HG03442 (cell line): ENCODE results near the gene BCL11A.

Experiments used
- ATAC-seq: cut with Tn5 transposase; IDR thresholded peaks from one replicate; pipeline ENCODE4 v1.9.1; 2021; ENCODE audit warnings: mild to moderate bottlenecking, moderate library complexity; ENCODE audit not compliant: unreplicated experiment

The BCL11A gene

DNA sequence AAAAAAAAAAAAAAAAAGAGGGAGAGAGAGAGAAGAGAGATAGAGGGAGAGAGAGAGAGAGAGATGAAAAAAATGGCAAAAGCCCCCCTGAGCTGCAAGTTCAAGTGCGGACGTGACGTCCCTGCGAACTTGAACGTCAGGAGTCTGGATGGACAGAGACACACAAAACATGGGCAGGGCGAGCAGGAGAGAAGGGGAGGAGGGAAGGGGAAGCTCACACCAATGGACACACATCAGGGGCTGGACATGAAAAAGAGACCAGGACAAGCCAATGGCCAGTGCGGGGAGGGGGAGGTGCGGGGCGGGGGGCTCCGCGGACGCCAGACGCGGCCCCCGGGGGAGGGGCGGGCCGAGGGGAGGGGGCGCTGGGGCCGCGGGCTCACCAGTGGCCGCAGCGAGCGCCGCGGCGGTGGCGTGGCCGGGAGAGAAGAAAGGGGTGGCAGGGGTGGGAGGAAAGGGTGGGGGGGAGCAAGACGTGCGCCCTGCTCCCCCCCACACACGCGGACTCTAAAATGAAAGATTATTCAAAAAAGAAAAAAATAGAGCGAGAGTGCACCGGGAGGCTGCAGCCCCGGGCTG lies at the start of gene BCL11A:
Gene BCL11A, minus strand, starts transcription at position 160 of the 579 bp plus-strand sequence. CDS start 384 bp downstream, outside the sequence.
- no peak for ATAC-seq

DNA sequence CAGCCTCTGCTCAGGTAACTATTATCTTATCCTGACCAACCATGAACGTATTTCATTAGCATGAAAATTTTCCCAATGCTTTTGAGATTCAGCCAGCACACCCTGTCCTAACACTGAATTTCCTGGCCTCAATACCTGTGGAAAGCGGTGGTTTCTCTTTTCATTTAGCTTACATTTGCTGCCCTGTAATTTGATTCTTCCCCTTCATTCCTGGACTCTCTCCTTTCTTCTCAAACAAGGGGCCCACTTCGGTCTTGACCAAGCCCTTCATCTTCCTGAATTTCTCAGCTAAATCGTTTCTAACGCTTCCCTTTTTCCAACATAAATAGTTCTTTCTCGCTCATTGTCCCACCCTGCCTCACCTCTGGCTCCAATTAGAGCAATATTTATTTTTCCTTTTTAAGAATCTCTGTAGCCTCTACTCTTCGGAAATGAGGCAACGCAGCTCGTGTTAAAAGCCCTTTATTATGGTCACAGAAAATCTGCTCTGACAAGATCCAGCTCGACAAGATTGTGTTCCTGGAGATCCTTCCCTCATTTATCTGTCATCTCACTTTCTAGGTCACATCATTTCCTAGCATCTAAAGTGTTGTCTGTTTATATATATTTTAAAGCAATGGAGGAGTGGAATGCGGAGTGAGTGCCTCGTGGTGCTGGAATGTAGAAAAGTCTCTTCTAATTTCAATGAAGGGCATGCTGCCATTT lies 49.5 kb upstream of the BCL11A start:
- no peak for ATAC-seq

DNA sequence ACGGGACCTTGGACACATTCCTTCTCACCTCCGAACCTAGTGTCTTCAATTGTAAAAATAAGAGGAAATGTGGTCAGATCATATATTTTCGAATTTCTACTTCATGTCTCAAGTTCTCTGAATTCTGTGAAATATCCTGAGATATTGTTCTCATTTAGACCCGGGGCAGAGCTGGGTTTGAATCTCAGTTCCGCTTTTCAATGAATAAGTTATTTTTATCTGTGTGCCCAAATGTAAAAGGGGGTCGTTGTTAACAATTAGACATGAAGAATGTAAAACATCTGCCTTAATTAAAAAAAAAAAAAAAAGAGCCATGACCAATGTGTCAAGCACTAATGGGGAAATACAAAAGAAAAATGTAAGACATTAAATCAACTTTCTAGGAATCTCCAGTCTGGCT lies 48.9 kb upstream of the BCL11A start:
- ATAC-seq = no peak

DNA sequence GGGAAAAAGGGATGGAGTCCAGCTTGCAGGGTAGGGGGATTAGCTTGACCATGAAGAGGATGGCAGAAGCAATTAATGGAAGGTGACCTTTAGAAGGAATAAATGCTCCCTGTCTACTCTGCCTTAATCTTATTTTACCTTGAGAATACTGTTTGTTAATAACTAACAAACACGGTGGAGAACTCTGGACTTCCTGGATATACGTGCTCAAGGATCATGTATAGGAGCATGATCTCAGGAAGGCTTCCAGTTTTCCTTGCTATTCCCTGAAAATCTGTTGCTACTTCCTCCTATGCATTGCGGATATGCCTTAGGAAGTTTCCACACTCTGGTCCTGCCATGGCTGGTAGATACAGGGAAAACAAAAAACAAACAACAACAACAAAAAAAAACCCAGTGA lies 44.8 kb upstream of the BCL11A start:
- no peak for ATAC-seq

DNA sequence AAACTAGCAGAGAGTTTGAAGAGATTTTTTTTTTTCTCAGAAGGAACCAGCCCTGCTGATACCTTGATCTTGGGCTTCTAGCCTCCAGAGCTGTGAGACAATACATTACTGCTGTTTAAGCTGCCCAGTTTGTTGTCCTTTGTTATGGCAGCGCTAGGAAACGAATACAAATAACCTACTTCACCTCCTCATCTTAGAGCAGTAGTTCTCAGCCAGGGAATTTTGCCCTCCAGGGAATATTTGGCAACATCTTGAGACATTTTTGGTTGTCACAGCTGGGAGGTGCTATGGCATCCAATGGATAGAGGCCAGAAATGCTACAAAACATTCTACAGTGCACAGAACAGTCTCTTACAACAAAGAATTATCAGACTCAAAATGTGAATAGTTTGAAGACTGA lies 43.9 kb upstream of the BCL11A start:
- ATAC-seq = no peak

DNA sequence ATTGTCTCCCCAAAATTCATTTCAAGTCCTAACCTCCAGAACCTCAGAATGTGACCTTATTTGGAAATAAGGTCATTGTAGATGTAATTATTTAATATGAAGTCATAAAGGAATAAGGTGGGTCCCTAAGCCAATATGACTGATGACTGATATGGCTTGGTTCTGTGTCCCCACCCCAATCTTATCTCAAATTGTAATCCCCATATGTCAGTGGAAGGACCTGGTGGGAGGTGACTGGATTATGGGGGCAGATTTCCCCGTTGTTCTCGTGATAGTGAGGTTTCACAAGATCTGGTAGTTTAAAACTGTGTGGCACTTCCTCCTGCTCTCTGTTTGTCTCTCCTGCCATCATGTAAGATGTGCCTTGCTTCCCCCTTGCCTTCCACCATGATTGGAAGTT lies 43.0 kb upstream of the BCL11A start:
- ATAC-seq = no peak

DNA sequence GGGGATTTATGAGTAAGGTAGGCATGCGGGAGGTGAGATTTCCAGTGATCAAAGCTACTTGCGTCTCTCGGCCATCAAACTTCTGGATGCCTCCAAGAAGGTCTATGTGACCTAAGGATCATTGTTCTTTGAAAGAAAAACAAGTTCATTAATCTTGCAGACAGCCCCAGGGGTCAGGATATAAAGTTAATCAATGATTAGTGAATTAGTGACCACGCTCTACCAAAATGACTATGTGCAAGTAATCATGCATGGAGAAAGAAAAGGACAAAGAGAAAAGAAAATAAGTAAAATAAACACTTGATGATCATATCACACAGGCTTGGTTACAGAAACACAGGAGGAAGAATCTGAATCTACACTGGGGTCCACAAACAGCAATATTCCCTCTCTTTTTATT lies 42.5 kb upstream of the BCL11A start:
- no peak for ATAC-seq

DNA sequence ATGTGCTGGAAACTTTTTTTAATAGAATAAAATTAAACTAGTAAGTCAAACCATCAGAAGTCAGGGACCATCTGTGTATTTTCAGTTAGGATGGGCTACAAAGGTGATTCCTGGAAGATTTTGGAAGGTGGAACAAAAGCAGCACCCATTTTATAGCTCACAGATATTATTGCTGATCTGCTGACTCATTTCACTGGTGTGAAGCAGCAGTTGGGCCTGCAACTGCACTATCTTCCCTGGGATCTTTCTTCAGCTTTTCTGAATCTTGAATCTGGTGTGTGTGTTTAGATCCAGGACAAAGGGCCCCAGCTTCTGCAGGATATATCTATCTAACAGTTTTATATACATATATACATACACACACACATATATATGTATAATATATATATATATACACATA lies 35.6 kb upstream of the BCL11A start:
- ATAC-seq = no peak

DNA sequence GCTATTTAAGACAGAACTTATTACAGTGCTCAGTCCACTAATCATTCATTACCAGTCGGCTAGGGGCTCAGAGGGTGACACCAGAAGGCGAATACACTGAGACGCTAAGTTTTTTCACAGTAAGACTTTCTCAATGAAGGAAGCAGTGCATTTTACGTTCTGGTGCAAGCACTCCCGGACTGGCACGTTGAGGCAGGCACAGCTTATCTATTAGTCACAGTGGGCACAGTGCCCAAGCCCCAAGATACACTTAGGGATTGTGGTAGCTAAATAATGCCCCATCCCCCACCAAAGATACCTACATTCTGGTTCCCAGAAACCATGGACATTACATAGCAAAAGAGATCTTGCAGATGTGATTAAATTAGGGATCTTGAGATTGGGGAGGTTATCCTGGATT lies 32.6 kb upstream of the BCL11A start:
- no peak for ATAC-seq

DNA sequence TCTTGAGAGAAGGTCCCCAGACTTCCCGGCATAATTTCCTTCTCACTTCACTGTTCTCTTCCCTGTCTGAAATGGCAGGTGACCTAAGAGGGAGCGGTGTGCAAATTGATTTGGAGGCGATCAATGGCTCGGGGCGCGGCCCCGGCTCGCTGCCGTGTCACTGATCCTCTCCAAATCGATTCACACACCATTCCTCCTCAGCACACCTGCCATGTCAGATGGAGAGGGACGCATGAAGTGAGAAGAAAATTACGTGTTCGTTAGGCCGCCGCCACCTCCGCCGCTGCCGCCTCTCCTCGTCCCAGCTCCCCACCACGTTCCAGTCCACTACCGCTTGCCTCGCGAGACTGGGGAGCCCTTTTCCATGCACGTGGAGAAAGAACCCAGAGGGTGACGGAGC lies 31.8 kb upstream of the BCL11A start:
- no peak for ATAC-seq

DNA sequence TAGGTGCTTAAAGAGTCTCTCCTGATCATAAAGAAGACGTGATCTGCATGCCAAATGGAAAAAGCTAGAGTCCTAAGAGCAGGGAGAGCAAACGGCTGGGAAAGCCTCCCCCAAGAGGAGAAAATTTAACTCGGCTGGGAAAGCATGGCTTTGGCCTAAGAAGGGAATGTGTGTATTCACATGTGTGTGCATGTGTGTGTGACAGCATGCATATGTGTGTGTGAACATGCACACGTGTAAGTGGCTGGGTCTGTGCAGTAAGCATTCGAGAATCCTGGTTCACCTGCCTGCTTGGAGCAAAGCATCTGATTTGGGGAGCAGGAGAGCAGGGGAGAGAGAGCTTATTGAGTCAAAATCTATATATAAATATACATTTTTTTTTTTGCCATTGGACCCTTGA lies 30.1 kb upstream of the BCL11A start:
- ATAC-seq = no peak

DNA sequence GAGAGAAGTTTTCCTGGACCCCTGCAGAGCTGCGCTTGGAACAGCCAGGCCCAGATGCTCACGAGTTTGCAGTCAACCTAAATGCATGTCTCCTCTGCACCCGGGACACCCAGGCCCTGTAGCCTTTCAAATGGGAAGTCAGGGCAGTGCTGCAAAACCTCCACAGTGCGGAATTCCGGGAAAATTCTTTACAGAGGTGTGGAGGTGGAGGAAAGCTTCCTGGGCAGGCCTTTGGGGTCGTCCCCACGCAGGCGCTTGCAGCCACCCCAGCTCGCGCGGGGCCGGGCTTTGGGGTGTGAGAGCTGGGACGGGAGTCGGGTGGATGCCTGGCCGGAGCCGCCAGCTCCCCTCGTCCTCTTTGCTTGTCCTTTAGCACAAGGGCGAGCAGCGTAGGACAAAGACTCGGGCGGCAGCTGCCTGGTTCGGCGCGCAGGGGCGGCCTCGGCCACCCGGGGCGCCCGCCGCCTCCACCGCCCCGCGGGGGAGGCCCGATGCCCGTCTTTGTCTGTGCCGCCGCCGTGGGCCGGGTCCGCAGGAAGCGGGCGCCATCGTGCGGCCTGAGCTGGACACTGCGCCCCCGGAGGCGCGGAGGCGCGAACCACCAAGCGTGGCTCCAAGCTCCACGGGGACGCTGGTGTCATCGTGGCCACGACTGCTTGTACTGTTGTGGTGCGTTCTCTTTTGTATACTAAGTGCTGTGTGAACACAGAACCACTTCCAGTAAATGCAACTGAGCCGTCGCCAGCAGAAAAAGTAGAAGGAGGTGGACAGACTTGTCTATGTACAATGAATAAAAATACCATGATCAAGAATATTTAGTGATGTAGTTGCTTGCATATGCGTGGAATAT lies 28.2 kb upstream of the BCL11A start:
- peak; percentile 96 for ATAC-seq

DNA sequence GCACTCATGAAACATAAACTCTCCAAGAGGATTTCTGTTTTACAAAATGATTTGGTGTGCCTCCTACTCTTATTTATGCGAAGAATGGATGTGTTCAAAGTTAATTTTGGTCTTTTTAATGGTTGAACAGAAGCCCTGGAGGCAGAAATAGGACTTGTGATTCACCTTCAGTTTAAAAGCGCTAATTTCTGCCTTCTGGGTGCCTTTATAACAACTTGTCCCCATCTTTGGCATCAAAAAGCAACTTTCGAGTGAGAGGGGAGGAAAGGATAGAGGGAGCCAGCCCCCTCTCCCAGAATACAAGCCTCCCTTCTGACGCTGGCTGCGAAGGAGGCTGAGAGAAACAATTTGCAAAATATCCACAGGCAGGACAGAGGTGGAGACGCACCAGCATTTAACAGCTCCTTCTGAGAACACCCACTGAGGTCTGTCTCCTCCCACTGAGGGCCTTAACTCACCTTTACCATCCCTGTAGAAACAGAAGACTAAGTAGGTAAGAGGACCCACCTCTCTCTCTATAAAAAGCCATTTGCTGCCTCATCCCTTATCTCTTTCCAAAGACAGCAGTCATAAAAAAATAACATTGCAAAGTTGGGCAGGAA lies 24.3 kb upstream of the BCL11A start:
- no peak for ATAC-seq

DNA sequence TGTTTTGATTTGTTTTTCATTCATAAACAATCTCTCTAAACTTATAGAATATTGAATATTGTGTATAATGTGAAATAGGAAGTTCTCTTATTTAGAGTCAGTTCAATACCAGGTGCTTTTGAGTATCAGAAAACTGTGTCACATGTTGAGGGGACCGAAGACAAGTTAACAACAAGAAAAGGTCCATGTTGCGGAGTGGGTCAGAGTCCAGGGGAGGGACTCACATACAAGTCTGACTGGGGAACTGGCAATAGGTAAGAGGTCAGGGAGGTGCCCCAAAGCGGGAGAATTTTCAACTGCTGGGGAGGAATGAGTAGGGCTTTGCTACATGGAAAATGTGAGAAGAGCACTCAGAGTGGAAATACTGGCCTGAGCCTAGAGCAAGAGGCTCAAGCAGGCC lies 19.8 kb upstream of the BCL11A start:
- no peak for ATAC-seq

DNA sequence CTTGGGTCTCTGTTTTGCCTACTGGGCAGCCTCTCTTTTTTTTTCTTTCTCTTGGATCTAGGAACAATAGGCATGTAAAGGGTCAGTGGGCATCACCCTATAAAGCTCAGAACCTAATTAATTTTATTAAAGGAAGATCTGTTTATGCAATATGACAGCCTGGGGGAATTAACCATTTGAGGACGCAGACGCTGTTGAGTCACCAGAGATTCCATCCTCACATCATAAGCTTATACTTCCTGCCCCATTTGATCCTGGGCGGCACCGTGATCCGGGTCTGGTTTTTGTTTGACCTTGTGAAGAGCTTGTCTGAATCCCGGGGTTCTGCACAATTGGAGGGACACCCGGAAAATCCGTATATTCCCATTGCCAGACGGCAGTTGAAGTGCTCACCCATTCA lies 16.8 kb upstream of the BCL11A start:
- no peak for ATAC-seq

DNA sequence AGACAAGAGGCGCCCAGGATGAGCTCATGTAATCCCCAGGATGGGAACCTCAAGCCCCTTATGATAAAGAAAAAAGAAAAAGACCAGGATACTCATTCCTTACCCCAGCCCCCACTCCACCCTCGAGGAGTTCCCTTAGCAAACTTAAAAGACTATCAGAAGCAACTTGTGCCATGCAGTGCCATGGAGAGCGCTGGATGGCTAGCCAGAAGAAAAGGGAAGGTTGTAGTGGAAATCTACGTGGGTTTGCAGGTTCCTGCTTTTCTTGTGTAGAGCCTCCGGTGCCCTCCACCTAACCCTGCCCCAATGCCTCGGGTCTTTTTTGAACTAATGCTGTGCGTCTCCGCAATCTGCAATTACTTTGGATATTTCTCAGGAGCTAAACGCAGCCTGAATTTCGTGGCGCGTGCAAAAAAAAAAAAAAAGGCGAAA lies 16.2 kb upstream of the BCL11A start:
- ATAC-seq = no peak

DNA sequence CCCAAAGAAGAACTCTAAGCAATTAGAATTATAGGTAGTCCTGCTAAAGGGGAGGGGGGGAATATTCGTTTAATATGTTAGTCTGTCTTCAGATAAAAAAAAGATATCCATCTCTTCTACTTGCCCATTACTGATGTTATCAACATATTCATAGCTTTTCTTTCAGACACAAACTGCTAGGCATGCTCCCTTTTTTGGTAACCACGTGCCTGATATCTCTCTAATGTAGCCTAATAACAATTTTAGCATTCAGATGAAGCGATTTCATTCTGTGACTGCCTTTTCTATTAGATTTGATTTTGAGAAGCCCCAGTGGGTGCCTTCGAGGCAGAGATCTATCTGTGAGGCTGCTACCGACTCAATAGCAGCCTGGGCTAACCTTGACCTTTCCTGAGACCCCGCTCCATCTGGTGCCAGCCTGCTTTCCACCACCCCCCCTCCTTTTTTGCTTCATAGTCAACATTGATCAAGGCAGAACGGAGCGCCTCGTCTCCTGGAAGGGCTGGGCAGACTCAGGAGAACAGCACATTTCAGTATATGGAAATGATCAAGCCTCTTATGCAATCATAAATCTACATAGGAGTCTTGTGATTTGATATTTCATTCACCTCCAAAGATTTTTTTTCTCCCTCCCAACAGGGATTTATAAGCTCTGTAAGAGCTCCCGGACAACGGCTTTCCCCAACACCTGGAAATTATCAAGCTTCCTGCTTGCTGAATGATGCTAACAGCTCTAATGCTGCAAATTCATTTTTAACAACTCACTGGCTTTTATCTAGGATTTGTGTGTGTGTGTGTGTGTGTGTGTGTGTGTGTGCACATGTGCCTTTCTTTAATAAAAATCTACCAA lies 14.7 kb upstream of the BCL11A start:
- no peak for ATAC-seq

DNA sequence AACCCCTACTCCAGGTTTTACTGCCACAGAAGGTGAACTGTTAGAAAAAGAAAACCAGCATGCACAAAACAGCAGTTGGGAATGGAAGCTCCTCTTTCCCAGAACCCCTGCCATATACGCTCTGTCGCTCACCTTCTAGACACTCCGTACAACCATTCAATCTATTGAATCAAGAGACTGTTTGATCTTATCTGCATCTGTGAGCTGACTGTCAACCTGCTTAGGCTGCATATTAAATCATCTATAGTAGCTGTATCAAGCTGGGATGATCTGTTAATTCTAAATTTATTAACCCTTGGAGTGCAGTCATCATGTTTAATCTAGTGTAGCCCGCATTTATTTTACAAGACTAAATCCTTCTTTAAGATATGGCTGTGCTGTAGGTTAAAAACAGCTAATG lies 13.6 kb upstream of the BCL11A start:
- ATAC-seq = no peak

DNA sequence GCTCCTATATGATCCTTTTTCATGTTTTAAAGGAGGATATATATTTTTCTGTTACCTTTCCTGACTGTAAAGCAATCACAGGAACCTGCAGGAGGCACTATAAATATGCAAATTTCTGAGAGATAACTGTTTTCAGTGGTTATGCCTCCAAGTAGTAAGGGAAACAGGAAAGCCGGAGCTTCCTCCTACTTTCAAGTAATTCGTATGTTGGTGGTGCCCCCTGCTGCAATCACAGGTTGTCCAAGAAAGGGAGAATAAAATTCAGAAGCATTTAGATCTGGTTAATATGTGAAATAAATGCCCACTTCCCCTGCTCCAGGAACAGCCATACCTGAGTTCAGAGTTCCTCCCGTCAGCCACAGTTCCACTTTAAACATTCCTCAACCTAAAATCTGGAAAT lies 12.0 kb upstream of the BCL11A start:
- ATAC-seq = peak; percentile 52

DNA sequence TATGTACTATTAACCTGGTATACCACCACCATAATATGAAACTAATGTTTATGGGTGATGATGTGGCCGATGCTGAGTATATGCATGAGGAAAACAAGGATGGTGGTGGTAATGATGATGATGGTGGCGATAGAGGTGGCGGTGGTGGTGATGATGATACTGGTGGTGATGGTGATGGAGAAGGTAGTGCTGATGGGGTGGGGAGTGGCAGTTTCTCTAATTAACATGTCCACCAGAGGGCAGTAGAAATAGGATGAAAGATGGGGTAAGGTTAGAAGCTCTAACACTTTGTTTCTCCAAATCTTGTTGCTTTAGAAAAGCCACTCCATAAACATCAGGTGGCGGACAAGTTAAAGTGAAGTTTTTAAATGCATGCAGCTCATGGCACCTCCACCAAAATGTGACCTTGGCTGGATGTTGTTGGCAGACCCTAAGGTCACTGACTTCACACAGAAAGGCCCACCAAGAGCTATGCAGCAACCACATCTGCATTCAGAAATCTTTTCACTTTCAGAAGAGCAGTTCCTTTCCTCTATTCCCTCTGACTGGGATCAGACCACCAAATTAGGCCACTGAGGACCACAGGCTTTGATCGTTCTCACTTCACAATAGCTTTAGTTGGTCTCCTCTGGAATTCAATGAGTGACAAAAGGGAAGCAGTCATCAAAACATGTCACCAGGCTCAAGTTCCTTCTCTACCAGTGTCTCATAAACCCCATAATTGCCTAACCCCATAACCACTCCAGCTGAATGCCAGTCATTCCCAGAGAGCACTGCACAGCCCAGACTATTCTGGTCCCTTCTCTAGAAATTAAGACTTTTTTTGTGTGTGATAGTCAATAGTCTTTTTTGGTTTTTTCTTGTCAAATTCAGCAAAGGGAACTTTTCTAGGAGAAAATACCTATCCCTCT lies 7.5 kb upstream of the BCL11A start:
- peak; percentile 59 for ATAC-seq
